GM12873 (cell line): Measurements from ENCODE around the gene GDAP1L1.

Source experiments
- TF ChIP-seq, protein P1 (sequence below): IDR thresholded peaks from 2 replicates; pipeline ENCODE4 v1.5.1; 2012; ENCODE audit warnings: low read depth, mild to moderate bottlenecking, moderate library complexity, low read length, control low read depth; ENCODE audit not compliant: insufficient read depth; ENCODE audit errors: missing control alignments

GDAP1L1 gene

DNA sequence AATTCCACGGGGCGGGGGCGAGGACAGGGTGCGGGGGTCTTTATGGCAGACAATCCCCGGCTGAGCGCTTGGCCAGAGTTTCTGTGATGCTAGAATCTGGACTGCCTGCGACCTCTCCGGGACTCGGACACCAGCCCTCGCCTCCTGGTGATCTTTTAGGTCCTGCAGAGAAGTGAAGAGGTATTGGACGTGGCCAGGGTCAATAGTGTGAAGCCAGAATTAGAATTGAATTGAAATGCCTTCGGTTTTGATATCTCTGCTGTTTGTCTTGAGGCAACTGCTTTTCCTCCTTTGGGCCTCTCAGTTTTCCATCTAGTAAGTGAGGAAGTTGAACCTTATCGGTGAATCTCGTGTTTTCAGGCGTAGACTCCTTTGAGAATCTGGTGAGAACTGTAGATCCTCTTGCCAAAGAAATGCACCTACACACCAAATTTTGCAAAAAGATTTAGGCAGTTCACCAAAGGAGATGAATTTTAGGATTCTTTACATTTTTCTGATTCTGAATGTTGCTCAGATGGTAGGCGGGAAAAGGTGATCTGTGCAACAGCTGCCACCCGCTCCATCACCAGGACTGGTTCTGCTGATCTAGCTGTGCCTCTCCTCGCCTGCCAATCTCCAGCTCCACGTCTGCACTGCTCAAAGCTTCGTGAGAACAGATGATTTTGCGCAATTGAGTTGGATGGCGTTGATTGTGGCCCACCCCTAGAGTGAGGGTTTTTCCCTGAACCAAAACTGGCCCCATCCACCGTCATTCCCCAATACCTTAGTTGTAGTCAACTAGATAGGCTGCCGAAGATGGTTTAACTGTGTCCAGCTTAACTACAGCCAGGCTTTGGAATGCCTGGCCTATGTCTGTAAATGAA is 35.7 kb upstream of the GDAP1L1 start:
- TF ChIP-seq, protein P1, sequence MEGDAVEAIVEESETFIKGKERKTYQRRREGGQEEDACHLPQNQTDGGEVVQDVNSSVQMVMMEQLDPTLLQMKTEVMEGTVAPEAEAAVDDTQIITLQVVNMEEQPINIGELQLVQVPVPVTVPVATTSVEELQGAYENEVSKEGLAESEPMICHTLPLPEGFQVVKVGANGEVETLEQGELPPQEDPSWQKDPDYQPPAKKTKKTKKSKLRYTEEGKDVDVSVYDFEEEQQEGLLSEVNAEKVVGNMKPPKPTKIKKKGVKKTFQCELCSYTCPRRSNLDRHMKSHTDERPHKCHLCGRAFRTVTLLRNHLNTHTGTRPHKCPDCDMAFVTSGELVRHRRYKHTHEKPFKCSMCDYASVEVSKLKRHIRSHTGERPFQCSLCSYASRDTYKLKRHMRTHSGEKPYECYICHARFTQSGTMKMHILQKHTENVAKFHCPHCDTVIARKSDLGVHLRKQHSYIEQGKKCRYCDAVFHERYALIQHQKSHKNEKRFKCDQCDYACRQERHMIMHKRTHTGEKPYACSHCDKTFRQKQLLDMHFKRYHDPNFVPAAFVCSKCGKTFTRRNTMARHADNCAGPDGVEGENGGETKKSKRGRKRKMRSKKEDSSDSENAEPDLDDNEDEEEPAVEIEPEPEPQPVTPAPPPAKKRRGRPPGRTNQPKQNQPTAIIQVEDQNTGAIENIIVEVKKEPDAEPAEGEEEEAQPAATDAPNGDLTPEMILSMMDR = no peak

DNA sequence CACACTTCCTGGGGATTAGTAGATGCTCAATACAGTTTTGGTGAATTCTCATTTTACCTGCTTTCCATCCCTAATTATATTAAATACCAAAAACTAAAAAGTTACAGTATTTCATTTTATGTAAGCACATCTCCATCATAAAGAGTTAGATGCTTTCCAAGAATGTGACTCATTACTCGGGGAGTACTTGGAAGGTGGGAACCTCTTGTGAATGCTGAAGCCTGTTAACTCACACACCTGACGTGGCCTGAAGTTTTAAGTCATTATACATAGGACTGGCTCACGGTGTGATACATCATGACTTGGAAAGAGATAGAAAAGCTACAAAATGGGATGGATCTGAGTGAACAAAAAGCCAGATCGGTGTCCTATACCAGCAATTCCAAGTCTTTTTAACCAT is 34.3 kb upstream of the GDAP1L1 start:
- TF ChIP-seq, protein P1 = no peak

- TF ChIP-seq, protein P1 = peak; percentile 88
These were observed 32.0 kb upstream of the GDAP1L1 start for GRCh38 chr20:44215125-44215524.

DNA sequence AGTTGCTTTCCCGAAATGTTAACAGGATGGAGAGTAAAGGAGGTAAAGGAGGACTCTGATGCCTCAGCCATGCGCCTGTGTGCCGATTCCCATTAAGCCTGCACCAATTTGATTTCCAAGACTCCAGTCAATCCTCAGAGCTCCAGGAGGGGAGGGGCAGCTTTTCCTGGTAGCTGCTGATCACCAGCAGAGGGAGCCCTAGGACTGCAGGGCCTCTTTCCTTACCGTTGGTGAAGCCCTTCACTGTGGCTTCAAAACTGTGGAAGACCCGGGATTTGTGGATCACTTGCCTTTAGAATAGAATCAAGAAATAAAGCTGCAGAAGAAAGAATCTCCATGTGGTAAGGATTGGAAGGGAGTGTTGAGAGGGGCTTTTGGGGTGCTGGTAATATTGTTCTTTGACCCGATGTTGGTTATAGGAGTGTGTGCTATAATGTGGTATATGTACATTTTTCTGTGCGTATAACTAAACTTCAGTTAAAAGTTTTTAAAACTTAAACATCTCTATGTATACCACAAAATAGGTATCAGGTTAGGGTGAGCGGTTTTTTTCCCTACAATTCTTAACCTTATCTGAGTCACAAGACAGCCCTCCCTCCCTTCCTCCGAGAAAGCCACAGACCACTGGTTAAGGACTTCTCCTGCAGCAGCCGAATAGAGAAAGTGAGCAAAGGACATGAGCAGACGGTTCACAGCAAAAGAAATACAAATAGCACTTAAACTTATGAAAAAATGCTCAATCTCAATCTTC is 29.6 kb upstream of the GDAP1L1 start:
- TF ChIP-seq, protein P1 = peak; percentile 96

DNA sequence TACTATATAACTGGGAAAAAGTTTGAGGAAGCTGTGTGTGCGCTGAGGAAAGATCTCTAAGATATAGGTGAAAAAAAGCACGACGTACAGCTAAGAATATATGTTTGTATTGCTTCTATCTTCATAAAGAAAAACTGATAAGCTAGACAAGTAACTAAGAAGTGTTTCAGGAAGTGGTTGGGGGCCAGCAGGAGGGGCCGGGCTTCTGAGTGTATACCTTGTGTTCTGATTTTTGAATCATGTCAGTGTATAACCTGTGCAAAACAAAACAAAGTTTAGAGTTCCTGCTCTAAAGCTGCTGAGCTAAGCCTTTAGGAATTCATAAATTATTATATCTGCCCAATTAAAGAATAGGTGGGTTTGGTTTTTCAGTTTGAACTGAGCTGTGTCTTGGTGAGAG is 28.7 kb upstream of the GDAP1L1 start:
- TF ChIP-seq, protein P1 = no peak

DNA sequence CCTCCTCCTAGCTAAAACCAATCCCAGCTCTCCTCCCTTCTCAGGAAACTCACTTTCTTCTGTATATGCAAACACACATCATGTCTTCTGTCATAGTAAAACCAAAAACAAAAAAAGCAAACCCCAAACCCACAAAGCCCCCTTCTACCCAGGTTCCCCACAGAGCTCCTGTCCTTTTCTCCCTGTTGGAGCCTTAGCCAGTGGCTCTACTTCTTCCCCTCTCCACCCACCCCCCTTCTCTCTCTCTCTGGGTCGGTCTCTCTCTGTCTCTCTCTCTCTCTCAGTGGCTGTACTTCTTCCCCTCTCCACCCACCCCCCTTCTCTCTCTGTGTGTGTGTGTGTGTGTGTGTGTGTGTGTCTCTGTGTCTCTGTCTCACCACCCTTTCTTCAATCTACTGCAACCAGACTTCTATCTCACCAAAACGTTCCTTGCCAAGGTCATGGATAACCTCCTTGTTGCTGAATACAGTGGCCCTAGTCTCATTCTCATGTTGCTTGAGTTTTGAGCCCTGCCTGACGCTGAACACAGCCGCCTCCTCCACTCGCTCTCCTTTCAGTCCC is 27.9 kb upstream of the GDAP1L1 start:
- TF ChIP-seq, protein P1 = no peak

DNA sequence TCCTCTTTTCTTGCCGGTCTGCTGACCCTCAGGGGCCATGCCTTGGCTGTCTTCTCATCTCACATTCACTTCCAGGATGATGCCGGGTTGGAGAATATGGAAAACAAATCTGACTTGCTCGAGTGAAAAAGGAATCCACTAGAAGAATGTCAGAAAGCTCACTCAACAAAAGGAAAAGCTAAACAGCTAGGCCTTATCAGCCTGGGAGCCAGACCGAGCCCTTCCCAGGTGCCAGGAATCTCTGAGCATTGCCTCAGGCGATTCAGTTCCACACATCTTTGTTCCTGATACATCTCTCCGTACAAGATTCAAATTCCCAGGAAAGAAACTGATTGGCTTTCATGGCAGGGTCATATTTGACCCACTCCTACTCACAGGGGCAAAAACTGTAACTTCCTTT is 27.3 kb upstream of the GDAP1L1 start:
- TF ChIP-seq, protein P1 = no peak
